Panc1 (cell line): ENCODE measurements around the gene PIGS. TPM values are rescaled to one million over a fixed set of nuclear protein-coding genes. Genes with fewer than 3 reads are reported as not detected.

Source experiments
- ATAC-seq: fragments of 200-7000 bp; cut with Tn5 transposase; 2 replicates; pipeline ENCODE4 v1.9.1; 2020; ENCODE audit warnings: mild to moderate bottlenecking, moderate library complexity
- BruUV-seq: library from RNA; stranded (reverse); fragments of 400-500 nt; replicated peaks from 2 replicates; lab custom pipeline; 2021; lab: Mats Ljungman, UMichigan
- CTCF ChIA-PET: fragments of 300-600 bp; sonication (Branson Sonifier 250); formaldehyde crosslinking; loops from one replicate; lab custom pipeline; 2022; ENCODE audit warnings: antibody characterized with exemption; lab: Charles Lee
- POLR2A ChIA-PET: fragments of 300-600 bp; sonication (Branson Sonifier 250); formaldehyde crosslinking; loops from one replicate; lab custom pipeline; 2022; ENCODE audit warnings: antibody characterized with exemption; lab: Charles Lee
- DNase-seq: peaks from one replicate; pipeline ENCODE4 v3.0.0-alpha.2; 2010; ENCODE audit warnings: low read depth, low spot score
- H3K27ac ChIP-seq: 2 replicates; pipeline ENCODE4 v1.5.1; 2011; ENCODE audit warnings: mild to moderate bottlenecking, low read length, inconsistent platforms
- H3K27me3 ChIP-seq: fragments of 200-500 bp; sonication (Bioruptor generic); 2 replicates; pipeline ENCODE4 v1.6.0; 2014; ENCODE audit warnings: low read length, inconsistent platforms; ENCODE audit not compliant: control insufficient read depth, insufficient read depth
- H3K36me3 ChIP-seq: fragments of 200-500 bp; sonication (Bioruptor generic); 2 replicates; pipeline ENCODE4 v1.5.1; 2014; ENCODE audit warnings: inconsistent platforms, mild to moderate bottlenecking, low read length, moderate library complexity; ENCODE audit not compliant: control insufficient read depth, insufficient read depth
- H3K4me1 ChIP-seq: 2 replicates; pipeline ENCODE4 v1.5.1; 2011; ENCODE audit warnings: inconsistent platforms, mild to moderate bottlenecking, low read length, moderate library complexity; ENCODE audit not compliant: control insufficient read depth, insufficient read depth
- H3K4me3 ChIP-seq, 2 experiments: 2 replicates each; pipeline ENCODE4 v1.5.1; 2011 to 2012; ENCODE audit warnings: low read depth in 2 of 2, low read length in 2 of 2, mild to moderate bottlenecking in 2 of 2, inconsistent platforms in 1 of 2, moderate library complexity in 1 of 2
- H3K9me3 ChIP-seq: fragments of 200-500 bp; sonication (Bioruptor generic); 2 replicates; pipeline ENCODE4 v1.5.1; 2014; ENCODE audit warnings: low read depth, mild to moderate bottlenecking, inconsistent platforms, low read length, moderate library complexity; ENCODE audit not compliant: control insufficient read depth, insufficient read depth
- CTCF ChIP-seq: fragments of 450-650 bp; IDR thresholded peaks from 2 replicates; pipeline ENCODE4 v1.5.1; 2017; ENCODE audit warnings: mild to moderate bottlenecking
- POLR2AphosphoS5 ChIP-seq: IDR thresholded peaks from 2 replicates; pipeline ENCODE4 v1.6.1; 2012; ENCODE audit warnings: mild to moderate bottlenecking, low read depth, low read length, moderate library complexity
- REST ChIP-seq, 2 experiments: IDR thresholded peaks; 2 replicates each; pipeline ENCODE4 v1.6.1; 2011 to 2012; ENCODE audit warnings: low read depth in 2 of 2, control low read depth in 1 of 2, low read length in 1 of 2, mild to moderate bottlenecking in 1 of 2, moderate library complexity in 1 of 2; ENCODE audit not compliant: insufficient read depth in 1 of 2
- SIN3A ChIP-seq: IDR thresholded peaks from 2 replicates; pipeline ENCODE4 v1.6.1; 2012; ENCODE audit warnings: low read depth, mild to moderate bottlenecking, low read length, moderate library complexity, borderline replicate concordance; ENCODE audit not compliant: insufficient read depth
- TCF7L2 ChIP-seq: IDR thresholded peaks from 2 replicates; pipeline ENCODE4 v1.6.1; 2011; ENCODE audit warnings: mild to moderate bottlenecking, low read depth, low read length, inconsistent platforms
- in situ Hi-C: cut with HindIII; loops from 2 replicates; pipeline ENCODE4 v1.10.0; 2016; ENCODE audit warnings: low sequenced_read_pairs, low pct_unique_long_range_greater_than_20kb
- intact Hi-C: fragments of 100-400 bp; cut with micrococcal nuclease; formaldehyde crosslinking; loops from one replicate; pipeline ENCODE4 v1.10.0; 2022; ENCODE audit not compliant: unreplicated experiment
- total RNA-seq: library from RNA; stranded (reverse); gene quantifications from one replicate; pipeline ENCODE4 v1.2.1, GENCODE V29; 2021; ENCODE audit not compliant: unreplicated experiment

The PIGS gene
- total RNA-seq, 1 experiment from 2014 or later: 78.8 TPM

GRCh38 chr17:28521311-28522085 is 49.8 kb downstream of the PIGS start:
- in situ Hi-C loops: no loop called here
- no peak overlapping the region for H3K4me3 ChIP-seq
- H3K9me3 ChIP-seq: no peaks in the 10 kb centered on the region
- H3K4me1 ChIP-seq: no peaks in the 10 kb centered on the region
- TF ChIP-seq REST (IDR thresholded peaks at IDR 0.05; ENCODE audit: insufficient read depth in 1 of 2, low read depth in 2 of 2, low read length in 1 of 2): no peak
- no peak for TF ChIP-seq POLR2AphosphoS5
- TF ChIP-seq TCF7L2: no peak
- TF ChIP-seq SIN3A: no peak
- TF ChIP-seq CTCF: no peak
- no TSS peak for BruUV-seq
- no peak overlapping the region for H3K27ac ChIP-seq
- DNase-seq (no peak), ATAC-seq (no peak)
- no peaks in the 10 kb centered on the region for H3K36me3 ChIP-seq
- H3K27me3 ChIP-seq: no peaks in the 10 kb centered on the region
- intact Hi-C loops: no loop called here
- ChIA-PET CTCF (no interaction called here), POLR2A (interaction anchor here (0.6 kb wide), 1 partner anchor 92 kb away, joined by 6 read pairs; no protein-coding TSS in a partner anchor)

GRCh38 chr17:28520687-28521086 is 50.6 kb downstream of the PIGS start:
- in situ Hi-C loops: no loop called here
- BruUV-seq: no TSS peak
- H3K4me1 ChIP-seq: no peaks in the 10 kb centered on the region

More at GRCh38 chr17:28520687-28521086, 50.6 kb downstream of the PIGS start:
- no peak for TF ChIP-seq TCF7L2
- TF ChIP-seq REST (IDR thresholded peaks at IDR 0.05; ENCODE audit: insufficient read depth in 1 of 2, low read depth in 2 of 2, low read length in 1 of 2): no peak
- TF ChIP-seq POLR2AphosphoS5: no peak
- TF ChIP-seq CTCF: no peak
- TF ChIP-seq SIN3A: no peak
- H3K36me3 ChIP-seq: no peaks in the 10 kb centered on the region
- ATAC-seq (peak; percentile 4; the same call in 1 of the 2 replicates), DNase-seq (no peak)
- POLR2A ChIA-PET: no interaction called here
- no peaks in the 10 kb centered on the region for H3K27me3 ChIP-seq
- CTCF ChIA-PET: no interaction called here
- H3K9me3 ChIP-seq: no peaks in the 10 kb centered on the region
- no peak overlapping the region for H3K27ac ChIP-seq
- intact Hi-C loops: no loop called here
- no peak overlapping the region for H3K4me3 ChIP-seq
